Stimulated activated CD4-positive, alpha-beta T cell treated with anti-CD3 and anti-CD28 coated beads, Interleukin-12 subunit alpha, Interleukin-12 subunit beta, amount 100 ng/mL, for 4 hours (primary cell): ENCODE results near the gene PPP1R14B.

Experiments used
- DNase-seq: peaks from one replicate; pipeline ENCODE4 v3.0.0-alpha.2; 2020

PPP1R14B gene

DNA sequence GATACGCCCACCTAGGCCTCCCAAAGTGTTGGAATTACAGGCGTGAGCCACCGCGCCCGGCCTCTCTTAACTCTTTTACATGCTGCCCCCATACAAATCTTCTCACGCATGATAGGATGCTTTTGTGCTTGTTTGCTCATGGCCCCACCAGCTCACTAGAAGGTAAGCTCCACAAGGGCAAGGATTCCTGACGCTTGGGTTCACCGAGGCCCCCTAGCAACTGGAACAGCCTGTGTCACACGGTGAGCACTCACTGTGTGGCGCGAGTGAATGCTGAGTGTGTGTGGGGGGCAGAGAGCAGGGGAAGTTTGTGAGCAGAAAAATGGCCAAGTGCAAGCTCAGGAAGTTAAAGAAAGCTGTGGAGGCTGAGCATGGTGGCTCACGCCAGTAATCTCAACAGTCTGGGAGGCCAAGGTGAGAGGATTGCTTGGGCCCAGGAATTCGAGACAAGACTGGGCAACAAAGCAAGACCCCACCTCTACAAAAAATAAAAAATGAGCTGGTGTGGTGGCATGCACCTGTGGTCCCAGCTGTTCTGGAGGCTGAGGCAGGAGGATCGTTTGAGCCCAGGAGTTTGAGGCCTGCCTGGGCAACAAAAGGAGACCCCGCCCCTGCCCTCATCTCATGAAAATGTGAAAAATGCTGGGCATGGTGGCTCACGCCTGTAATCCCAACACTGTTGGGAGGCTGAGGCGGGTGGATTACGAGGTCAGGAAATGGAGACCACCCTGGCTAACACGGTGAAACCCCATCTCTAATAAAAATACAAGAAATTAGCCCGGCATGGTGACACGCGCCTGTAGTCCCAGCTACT is 35.4 kb upstream of the PPP1R14B start:
- DNase-seq: no peak

DNA sequence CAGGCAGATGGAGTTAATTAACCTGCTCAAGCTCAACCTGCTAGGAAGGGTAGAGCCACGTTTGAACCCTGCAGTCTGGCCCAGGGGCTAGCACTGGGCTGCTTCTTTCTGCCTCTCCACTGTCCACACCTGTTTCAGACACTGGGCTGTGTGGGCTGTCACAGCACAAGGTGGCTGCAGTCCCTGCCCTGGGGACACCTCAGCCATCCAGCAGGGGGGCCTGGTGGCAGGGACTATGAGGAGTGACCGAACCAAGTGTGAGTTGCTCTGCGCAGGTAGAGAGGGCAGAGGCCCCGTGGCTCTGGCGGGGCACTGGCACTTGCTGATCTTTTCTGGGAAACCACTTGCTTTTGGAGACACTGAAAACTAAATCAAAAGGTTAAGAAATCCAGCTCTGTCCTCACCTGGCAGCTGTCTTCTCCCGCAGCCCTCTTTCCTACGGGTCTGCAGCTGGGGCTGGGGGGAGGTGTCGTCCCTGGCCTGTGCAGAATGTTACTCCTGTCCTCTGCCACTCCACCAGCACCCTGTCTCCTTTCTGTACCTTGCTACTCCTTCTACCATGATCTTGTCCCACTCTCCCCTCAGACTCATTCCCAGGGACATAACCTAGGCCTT is 31.9 kb upstream of the PPP1R14B start:
- no peak for DNase-seq

DNA sequence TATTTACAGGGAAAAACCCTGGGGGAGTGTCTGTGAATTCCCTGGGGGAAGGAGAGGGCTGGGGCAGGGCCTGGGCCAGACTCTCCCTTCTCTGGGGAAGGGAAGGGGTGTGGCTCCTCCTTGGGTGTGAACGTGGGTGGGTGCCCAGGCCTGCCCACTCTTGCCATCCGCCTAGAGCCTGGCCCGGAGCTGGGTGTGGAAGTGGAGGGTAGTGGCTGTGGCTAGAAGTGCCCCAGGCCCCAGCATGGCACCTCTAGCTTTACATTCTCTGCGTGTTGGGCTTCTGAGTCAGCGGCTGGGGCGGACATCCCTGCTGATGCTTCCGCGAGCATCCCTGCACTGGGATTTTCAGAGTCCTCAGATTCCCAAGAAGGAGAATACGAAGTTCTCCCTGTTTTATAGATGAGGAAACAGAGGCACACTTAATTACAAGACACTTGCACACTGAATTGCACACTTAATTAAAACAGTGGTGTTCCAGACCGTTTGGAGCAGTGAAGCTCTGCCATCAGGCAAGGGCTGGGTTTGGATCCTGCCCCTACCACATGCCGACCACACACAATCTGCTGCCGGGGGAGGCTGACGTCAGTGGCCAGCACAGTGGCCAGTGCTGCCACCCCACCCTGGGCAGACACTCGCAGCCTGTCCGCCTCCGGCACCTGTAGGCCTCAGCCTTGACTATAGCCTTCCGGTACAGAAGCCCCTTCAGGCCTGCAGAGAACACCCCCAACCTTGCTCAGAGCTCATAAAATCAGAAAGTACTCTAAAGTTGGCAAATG is 30.1 kb upstream of the PPP1R14B start:
- DNase-seq: no peak

DNA sequence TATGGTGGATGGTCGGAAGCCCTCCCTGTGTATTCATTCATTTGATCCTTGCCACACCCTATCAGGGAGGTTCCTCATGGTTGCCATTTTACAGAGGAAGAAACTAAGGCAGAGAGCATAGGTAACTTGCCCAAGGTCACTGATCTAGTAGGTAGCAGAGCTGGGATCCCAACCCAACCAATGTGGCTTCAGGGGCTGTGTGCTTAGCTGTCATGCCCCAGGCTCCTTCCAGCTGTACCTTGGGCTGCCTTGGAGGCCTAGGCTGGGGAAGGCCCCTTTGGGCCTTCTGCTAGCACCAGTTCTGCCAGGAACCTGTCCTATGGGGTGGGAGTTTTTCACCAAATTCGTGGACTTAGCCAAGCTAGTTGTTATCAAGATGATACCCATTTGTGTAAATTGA is 29.1 kb upstream of the PPP1R14B start:
- DNase-seq: no peak

DNA sequence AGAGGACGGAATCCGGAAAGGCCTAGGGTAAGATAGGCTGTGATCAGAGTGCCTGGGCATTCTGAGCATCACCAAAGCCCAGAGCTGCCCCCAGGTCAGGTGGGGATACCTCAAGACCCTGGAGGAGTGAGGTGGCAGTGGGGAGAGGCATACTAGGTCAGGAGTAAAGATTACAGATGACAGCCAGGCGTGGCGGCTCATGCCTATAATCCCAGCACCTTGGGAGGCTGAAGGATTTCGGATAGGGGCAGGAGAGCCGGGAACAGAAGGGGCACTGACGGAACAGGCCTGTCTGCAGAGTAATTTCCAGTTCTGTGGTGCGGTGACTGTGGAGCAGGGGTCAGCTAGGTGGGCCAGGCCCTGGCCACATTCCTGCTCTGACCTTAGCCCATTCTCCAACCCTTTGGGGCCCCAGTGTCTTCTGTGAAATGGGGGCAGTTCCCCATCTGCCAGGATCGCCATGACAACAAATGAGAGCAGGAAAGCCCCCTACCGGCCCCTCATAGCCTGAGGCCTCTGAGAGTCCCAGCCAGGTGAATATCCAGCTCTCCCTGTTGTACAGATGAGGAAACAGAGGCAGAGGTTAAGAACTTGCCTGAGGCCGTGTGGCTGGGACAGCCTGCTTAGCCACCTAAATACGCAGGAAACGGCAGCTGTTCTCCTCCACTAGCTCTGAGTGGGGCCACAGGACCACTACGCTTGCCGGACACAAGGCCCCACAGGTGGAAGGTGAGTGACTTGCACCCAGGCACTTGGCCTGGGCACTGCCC is 28.5 kb upstream of the PPP1R14B start:
- DNase-seq: no peak

DNA sequence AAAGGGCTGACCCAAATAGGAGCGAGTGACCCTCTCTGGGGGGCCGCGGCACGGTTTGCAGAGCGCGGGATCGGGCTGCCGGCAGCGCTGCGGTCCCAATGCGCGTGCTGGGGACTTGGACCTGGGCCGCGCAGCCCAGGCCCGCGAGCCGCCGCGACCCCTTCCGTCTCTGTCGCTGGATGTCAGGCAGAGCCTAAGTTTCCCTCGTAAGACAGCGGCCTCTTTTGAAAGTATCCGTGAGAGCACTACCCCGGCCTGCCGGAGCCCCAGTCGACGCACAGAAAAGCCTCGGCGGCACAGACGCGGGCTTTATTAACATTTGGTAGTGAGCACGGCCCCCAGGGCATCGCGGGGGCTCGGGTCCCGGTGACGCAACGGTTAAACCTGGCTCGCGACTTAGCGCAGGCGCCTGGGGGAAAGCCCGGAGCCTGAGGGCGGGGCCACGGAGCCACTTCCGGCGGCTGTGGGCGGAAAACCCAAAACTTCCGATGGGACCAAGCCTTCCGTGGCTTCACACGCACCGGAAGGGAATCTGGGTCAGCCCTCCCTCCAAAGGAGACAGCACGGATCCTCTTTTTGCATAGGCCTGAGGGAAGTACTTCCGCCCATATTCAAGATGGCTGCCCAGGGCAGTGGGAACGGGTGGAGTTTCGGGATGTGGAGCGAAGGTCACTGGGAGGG is 22.9 kb upstream of the PPP1R14B start:
- peak; percentile 97 for DNase-seq

DNA sequence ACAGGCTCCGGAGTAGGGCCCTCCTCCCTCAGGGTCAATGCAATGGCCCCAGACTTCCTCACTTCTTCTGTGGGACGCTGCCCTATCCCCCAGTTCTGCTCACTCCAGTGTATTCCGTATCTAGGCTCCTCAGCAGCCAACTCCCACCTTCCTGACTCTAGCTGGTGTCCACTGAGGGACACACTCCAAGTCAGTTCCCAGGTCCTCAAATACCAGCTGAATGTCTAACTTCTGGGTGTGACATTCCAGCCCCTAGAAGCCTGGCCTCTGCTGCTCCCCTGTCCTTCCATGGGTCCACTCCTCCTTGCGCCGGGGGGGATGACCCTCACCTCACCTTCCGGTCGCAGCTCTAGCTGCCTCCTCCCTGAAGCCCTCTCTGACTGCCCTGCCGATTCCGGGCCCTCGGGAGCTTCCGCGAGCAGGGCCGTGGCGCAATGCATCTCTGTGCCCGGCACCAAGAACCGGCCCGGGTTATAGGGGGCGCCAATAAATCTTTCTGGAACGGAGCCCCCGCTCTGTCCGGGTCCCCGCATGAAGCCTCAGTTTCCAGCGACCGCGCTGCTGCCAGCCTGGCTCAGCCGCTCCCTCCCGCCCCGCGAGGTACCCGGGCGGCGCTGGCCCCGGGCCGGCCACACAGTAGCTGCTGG is 22.3 kb upstream of the PPP1R14B start:
- DNase-seq: peak; percentile 53

DNA sequence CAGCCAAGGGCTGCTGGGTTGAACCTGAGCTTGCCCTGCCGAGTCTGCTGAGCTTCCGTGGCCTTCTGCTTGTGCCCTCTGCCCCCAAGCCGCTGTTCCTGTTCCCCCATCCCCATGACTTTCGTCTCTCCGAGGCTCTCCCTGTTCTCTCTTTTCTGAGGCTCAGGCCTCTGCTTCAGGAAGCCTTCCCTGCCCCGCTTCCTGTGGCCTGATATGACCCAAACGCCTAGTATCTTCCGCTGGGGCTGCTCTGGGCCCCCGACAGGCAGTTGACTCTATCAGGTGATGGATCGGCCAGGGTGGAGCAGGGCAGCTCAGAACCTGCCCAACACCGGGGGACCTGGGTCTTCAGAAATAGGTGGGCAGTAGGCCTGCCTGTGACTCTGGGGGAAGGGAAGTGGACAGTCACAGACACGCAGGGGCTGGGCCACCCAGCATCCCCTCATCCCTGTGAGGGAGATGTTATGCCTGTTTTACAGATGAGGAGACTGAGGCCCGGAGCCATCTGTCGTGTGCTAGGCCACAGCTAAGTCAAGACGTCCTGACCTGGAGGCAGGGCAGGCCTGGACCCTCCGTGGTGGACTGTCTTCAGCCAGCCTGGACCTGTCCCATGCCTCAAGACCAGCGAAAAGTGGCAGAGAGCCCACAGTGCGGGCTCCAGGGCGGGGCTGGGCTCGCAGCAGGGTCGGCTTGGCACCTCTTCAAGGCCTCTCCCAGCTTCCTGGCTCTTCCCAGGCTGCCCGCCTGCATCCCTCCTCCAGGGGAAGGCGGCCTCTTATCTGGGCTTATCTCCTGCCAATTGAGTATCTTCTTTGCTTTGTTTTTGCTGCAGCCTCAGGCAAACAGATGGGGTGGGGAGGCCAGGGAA is 21.5 kb upstream of the PPP1R14B start:
- DNase-seq: no peak

DNA sequence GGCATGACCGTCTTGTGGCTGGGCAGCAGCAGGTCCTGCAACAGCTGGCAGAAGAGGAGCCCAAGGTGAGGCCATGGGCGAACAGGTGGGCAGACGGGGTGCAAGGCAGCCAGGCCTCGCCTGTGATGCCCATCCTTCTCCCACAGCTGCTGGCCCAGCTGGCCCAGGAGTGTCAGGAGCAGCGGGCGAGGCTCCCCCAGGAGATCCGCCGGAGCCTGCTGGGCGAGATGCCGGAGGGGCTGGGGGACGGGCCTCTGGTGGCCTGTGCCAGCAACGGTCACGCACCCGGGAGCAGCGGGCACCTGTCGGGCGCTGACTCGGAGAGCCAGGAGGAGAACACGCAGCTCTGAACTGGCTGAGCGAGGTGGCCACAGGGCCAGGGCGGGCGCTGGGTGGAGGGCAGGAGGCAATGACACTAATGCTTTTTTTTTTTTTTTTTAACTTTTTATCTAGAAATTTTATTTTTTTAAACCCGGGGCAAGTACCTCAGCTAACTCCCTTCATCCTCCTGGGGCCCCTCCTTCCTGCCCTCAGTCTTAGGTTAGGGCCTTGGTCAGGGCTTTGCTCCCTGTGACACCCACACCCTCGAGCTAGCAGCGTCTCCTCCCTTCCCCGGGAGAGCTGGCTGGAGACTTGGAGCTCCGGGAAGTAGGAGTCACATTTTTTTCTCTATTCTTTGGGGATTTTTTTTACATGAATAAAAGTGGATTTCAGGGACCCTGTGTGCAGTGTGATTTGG is 20.6 kb upstream of the PPP1R14B start:
- no peak for DNase-seq

DNA sequence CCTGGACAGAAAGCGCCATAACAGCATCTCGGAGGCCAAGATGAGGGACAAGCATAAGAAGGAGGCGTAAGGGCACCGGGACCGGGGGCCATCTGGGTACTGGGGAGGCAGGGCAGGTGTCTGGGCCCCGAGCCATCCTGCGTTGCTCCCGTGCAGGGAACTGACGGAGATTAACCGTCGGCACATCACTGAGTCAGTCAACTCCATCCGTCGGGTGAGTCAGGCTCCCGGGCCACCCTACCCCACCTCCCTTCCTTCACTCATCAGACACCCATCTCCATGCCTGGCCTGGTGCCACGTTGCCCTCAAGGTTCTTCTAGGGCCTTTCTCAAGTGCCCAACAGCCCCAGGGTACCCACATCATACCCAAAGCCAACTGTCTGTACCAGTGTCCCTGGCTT is 19.6 kb upstream of the PPP1R14B start:
- DNase-seq: no peak

DNA sequence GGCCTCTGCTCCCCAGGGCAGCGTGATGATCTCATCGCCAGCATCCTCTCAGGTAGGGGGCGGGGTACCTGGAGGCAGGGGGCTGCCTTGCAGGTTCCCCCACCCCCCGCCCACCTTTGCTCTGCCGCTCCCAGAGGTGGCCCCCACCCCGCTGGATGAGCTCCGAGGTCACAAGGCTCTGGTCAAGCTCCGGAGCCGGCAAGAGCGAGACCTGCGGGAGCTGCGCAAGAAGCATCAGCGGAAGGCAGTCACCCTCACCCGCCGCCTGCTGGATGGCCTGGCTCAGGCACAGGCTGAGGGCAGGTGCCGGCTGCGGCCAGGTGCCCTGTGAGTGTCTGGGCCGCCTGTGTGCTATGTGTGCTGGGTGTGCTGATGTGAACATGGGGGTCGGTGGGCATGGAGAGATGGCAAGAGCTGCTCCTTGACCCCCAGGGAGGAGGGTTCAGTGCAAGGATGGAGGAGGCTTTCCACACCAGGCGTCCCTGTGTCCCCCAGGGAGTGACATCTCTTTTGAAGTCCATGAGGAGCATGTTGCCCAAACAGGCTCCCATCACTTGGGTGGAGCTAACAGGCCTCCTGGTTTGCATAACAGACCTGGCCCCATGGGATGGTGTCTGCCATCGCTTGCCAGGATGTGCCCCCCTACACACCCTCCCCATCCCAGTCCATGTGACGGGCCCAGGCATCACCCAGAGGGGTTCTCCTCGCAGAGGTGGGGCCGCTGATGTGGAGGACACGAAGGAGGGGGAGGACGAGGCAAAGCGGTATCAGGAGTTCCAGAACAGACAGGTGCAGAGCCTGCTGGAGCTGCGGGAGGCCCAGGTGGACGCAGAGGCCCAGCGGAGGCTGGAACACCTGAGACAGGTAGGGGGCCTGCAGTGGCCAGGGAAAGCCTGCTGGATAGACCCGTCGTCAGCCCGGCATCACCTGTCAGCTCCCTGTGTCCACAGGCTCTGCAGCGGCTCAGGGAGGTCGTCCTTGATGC is 18.7 kb upstream of the PPP1R14B start:
- no peak for DNase-seq

DNA sequence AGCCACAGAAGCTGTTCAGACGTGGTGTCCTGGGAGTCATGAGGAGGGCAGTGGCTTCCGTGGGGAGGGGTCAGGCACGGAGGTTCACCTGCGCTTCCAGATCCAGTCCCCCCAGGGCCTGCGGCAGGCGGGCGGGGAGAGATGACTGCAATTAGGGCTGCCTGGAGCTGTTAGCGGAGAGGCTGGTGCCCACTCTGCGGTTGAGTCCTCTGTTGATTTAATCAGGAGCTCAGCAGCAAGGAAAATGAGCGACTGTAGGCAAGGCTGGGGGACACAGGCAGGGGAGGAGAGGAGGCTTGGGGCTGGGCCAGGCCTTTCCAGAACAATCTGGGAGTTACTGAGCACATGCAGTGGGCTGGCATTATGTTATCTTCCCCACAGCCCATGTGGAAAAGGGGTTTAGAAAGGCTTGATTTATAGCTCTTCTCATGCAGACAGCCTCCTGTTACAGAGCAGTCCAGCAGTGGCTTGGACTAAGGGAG is 17.7 kb upstream of the PPP1R14B start:
- DNase-seq: no peak

DNA sequence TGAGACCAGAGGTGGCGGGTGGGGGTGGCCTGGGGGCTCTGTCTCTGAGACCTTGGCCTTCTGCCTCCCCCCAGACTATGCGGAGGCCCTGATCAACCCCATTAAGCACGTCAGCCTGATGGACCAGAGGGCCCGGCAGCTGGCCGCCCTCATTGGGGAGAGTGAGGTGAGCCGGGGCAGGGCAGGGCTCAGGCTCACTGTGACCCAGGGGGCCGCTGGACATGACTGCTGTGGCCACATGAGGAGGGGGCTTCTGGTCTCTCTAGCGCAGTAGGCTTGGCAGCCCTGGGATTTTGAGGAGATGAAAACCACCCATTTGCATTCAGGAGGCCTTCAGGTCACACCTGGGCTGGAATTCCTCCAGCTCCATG is 17.2 kb upstream of the PPP1R14B start:
- DNase-seq: no peak

DNA sequence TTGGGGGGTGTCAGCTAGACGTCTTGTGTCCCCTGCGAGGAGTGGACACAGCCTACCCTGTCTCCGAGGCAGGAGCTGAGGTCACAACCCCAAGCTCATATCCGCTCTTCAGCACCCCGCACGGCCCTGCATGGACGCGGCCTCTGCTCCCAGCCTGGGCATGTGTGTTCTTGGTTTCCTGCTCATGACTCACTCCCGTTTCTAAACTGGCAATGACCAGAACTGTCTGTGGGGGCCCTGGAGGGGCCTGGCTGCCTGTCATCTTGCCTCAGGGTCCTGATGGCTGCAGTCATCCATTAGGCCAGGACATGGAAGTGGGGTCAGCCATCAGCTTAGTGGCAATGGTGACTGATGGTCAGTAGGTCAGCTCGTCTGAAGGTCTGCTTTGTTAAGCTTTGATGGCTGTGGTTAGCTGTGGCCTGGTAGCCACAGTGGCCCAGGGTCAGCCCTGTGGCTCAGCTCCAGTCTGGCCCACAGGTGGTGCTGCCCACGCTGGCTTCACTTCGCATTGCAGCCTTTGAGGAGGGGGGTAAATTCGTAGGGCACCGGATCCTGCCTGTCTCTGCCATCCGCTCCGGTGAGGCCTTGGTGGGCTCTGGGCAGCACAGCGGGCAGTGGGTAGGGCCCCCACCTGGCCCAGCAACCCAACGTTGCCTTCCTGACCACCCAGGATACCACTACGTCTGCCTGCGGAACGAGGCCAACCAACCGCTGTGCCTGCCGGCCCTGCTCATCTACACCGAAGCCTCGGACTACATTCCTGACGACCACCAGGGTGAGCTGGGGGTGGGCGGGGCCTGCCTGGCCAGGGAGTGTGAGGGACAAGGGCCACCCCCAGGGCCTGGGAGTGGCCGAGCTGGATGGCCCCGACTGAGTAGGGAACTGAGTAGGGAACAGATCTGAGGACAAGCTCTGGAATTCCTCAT is 16.5 kb upstream of the PPP1R14B start:
- DNase-seq: no peak

DNA sequence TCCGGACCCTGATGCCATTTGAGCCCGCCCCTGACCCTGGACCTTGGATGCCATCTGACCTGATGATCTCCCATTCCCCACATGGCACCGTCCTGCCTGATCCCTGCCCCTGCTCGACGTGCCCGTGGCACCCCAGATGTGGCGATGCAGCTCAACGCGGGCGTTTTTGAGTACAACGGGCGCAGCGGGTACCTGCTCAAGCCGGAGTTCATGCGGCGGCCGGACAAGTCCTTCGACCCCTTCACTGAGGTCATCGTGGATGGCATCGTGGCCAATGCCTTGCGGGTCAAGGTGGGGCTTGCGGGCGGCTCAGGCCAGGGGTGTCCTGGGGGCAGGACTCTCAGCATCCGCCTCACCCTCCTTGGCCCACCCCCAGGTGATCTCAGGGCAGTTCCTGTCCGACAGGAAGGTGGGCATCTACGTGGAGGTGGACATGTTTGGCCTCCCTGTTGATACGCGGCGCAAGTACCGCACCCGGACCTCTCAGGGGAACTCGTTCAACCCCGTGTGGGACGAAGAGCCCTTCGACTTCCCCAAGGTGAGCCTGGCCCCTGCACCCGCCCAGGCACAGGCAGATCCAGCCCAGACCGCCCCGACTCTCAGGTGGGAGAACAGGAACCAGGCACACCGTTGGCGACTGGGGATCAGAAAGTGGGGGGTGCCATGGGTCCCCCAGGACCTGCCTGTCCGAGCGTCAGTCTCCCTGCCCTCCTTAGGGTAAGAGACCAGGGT is 15.7 kb upstream of the PPP1R14B start:
- no peak for DNase-seq

DNA sequence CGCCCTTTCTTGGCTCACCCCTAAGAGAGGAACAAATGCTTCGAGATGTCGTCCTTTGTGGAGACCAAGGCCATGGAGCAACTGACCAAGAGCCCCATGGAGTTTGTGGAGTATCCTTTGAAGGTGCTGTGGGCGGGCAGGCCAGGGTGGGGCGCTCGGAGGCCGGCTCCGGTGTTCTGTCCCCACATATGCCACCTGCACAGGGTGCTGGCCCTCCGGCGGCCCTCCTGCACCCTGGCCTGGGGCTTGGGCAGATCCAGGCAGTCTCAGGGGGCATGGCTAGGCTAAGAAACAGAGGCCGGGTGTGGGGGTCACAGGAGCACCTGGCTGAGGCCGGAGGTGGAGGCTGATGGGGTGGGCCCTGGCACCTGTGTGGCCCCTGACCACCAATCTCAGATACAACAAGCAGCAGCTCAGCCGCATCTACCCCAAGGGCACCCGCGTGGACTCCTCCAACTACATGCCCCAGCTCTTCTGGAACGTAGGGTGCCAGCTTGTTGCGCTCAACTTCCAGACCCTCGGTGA is 14.9 kb upstream of the PPP1R14B start:
- no peak for DNase-seq
